SH-SY5Y (cell line): ENCODE data around the gene ABCE1.

ENCODE experiments used
- GATA2 ChIP-seq: IDR thresholded peaks from 2 replicates; pipeline ENCODE4 v1.6.1; 2011; ENCODE audit warnings: mild to moderate bottlenecking, low read depth, low read length
- GATA3 ChIP-seq: IDR thresholded peaks from 2 replicates; pipeline ENCODE4 v1.6.1; 2011; ENCODE audit warnings: low read depth, mild to moderate bottlenecking, low read length, moderate library complexity

DNA sequence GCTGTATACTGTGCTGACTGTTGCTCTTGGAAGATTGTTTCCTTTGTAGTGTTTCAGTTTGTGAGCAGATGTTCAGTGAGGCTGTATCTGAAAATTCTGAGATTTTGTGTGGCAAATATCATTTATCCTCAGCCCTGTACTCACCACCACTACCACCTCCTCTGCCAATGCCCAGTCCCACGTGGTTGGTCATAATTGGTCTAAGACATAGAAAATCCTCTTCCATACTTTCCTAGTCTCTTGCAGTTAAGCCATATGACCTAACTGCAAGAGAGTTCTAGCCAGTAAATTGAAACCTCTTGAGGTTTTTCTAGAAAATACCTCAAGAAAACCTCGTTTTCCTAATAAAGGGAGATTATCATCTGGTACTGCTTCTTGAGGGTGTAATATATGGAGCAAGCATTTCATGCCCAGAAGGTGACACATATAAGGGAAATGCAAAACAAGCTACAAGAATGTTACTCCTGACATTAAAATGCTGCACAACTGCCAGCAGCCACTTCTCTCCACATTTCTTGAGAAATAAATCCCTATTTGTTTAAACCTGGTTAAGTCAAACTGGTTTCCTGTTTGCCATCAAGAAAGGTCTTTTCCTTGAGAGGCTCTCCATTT is 32.8 kb downstream of the ABCE1 start:
- TF ChIP-seq GATA3 (no peak), GATA2 (no peak)
